GM21825 (cell line): ENCODE measurements around the gene PRPF19.

Experiments used
- ATAC-seq: cut with Tn5 transposase; IDR thresholded peaks from one replicate; pipeline ENCODE4 v1.9.1; 2021; ENCODE audit warnings: mild to moderate bottlenecking, moderate library complexity; ENCODE audit not compliant: unreplicated experiment

Gene PRPF19

GRCh38 chr11:60938500-60938899, 32.1 kb upstream of the PRPF19 start:
- no peak for ATAC-seq

GRCh38 chr11:60937811-60938210, 31.4 kb upstream of the PRPF19 start:
- ATAC-seq: no peak

- ATAC-seq: no peak
Observed at GRCh38 chr11:60937144-60937527, 30.8 kb upstream of the PRPF19 start.

GRCh38 chr11:60936467-60937143, 30.2 kb upstream of the PRPF19 start:
- ATAC-seq: no peak

GRCh38 chr11:60935676-60936442, 29.5 kb upstream of the PRPF19 start:
- ATAC-seq: no peak

GRCh38 chr11:60934790-60935605, 28.6 kb upstream of the PRPF19 start:
- no peak for ATAC-seq

- no peak for ATAC-seq
Observed at GRCh38 chr11:60934124-60934789, 27.9 kb upstream of the PRPF19 start.

GRCh38 chr11:60933416-60934123, 27.2 kb upstream of the PRPF19 start:
- no peak for ATAC-seq

GRCh38 chr11:60932605-60933356, 26.4 kb upstream of the PRPF19 start:
- ATAC-seq: no peak

- ATAC-seq: no peak
Observed at GRCh38 chr11:60931917-60932316, 25.5 kb upstream of the PRPF19 start.

GRCh38 chr11:60930394-60930793, 24.0 kb upstream of the PRPF19 start:
- no peak for ATAC-seq

- no peak for ATAC-seq
Observed at GRCh38 chr11:60929764-60930163, 23.4 kb upstream of the PRPF19 start.

GRCh38 chr11:60928563-60929001, 22.2 kb upstream of the PRPF19 start:
- no peak for ATAC-seq

GRCh38 chr11:60927600-60927999, 21.2 kb upstream of the PRPF19 start:
- no peak for ATAC-seq

GRCh38 chr11:60927061-60927592, 20.7 kb upstream of the PRPF19 start:
- ATAC-seq: no peak

- ATAC-seq: no peak
Observed at GRCh38 chr11:60926500-60926899, 20.1 kb upstream of the PRPF19 start.

- ATAC-seq: no peak
Observed at GRCh38 chr11:60925868-60926267, 19.5 kb upstream of the PRPF19 start.

- no peak for ATAC-seq
Observed at GRCh38 chr11:60924906-60925853, 18.8 kb upstream of the PRPF19 start.
